OCI-LY1 (cell line): ENCODE results near the gene SAMD14.
A peak's percentile ranks its signal among the peaks of the same experiment; 100 is the strongest.

Experiments used
- H2AFZ ChIP-seq: fragments of 200-600 bp; sonication (generic), shearing (Covaris generic); 2 replicates; pipeline ENCODE4 v1.6.0; 2014; ENCODE audit warnings: antibody characterized with exemption, mild to moderate bottlenecking, low read length
- H3F3A ChIP-seq: fragments of 200-600 bp; sonication (generic), shearing (Covaris generic); 2 replicates; pipeline ENCODE4 v1.6.0; 2014; ENCODE audit warnings: mild to moderate bottlenecking, antibody characterized with exemption, low read length, moderate library complexity; ENCODE audit not compliant: insufficient read depth
- H3K27ac ChIP-seq: fragments of 200-600 bp; sonication (generic); 2 replicates; pipeline ENCODE4 v1.5.1; 2014; ENCODE audit warnings: low read length, mixed run types, mild to moderate bottlenecking, low read depth; ENCODE audit not compliant: poor library complexity, severe bottlenecking
- H3K27me3 ChIP-seq: fragments of 200-600 bp; sonication (generic); 2 replicates; pipeline ENCODE4 v1.6.0; 2014; ENCODE audit warnings: antibody characterized with exemption, mild to moderate bottlenecking, low read length, moderate library complexity; ENCODE audit not compliant: insufficient read depth
- H3K36me3 ChIP-seq: fragments of 200-600 bp; sonication (generic); 2 replicates; pipeline ENCODE4 v1.6.1; 2014; ENCODE audit warnings: mild to moderate bottlenecking, antibody characterized with exemption, low read length, moderate library complexity, mixed read lengths; ENCODE audit not compliant: insufficient read depth
- H3K4me1 ChIP-seq: fragments of 200-600 bp; sonication (generic); 2 replicates; pipeline ENCODE4 v1.5.1; 2014; ENCODE audit warnings: mild to moderate bottlenecking, low read length, moderate library complexity; ENCODE audit not compliant: insufficient read depth, severe bottlenecking
- H3K4me2 ChIP-seq: fragments of 200-600 bp; sonication (generic), shearing (Covaris generic); 2 replicates; pipeline ENCODE4 v1.6.1; 2014; ENCODE audit warnings: low read length
- H3K4me3 ChIP-seq: fragments of 200-600 bp; sonication (generic); 2 replicates; pipeline ENCODE4 v1.5.1; 2014; ENCODE audit warnings: low read length, low read depth, mild to moderate bottlenecking, mixed read lengths; ENCODE audit not compliant: poor library complexity, severe bottlenecking
- H3K79me2 ChIP-seq: fragments of 200-600 bp; shearing (Covaris generic); 2 replicates; pipeline ENCODE4 v1.6.1; 2016; ENCODE audit warnings: mixed run types, low read length, mixed read lengths; ENCODE audit not compliant: insufficient read depth
- H3K9ac ChIP-seq: fragments of 200-600 bp; sonication (generic), shearing (Covaris generic); 2 replicates; pipeline ENCODE4 v1.6.1; 2014; ENCODE audit warnings: mild to moderate bottlenecking, low read length, mixed read lengths
- H3K9me2 ChIP-seq: fragments of 200-600 bp; sonication (generic), shearing (Covaris generic); 2 replicates; pipeline ENCODE4 v1.6.1; 2014; ENCODE audit warnings: low read depth, mild to moderate bottlenecking, low read length, mixed read lengths
- H3K9me3 ChIP-seq: fragments of 200-600 bp; shearing (Covaris generic); 2 replicates; pipeline ENCODE4 v1.6.1; 2014; ENCODE audit warnings: low read length, mixed read lengths
- H4K20me1 ChIP-seq: fragments of 200-600 bp; sonication (generic), shearing (Covaris generic); 2 replicates; pipeline ENCODE4 v1.6.0; 2016; ENCODE audit warnings: mild to moderate bottlenecking, low read length; ENCODE audit not compliant: insufficient read depth
- CTCF ChIP-seq: fragments of 200-600 bp; sonication (generic), shearing (Covaris generic); IDR thresholded peaks from 2 replicates; pipeline ENCODE4 v1.5.1; 2017; ENCODE audit warnings: mild to moderate bottlenecking, antibody characterized with exemption, low read length, moderate library complexity, mixed read lengths
- EZH2 ChIP-seq: fragments of 200-600 bp; sonication (generic), shearing (Covaris generic); IDR thresholded peaks from 2 replicates; pipeline ENCODE4 v1.8.0; 2017; ENCODE audit warnings: borderline replicate concordance, mixed run types, mild to moderate bottlenecking, antibody characterized with exemption, low read length, moderate library complexity, mixed read lengths

SAMD14 gene

GRCh38 chr17:50162466-50163254 is 32.7 kb upstream of the SAMD14 start:
- H2AFZ ChIP-seq, result no peak overlapping the region
- no peaks in the 10 kb centered on the region for H4K20me1 ChIP-seq
- peaks cover 10% of the 10 kb centered on the region for H3K4me1 ChIP-seq
- H3K4me2 ChIP-seq, result no peak overlapping the region
- TF ChIP-seq CTCF (no peak), EZH2 (no peak)
- no peak overlapping the region for H3K4me3 ChIP-seq
- no peaks in the 10 kb centered on the region for H3F3A ChIP-seq
- no peaks in the 10 kb centered on the region for H3K79me2 ChIP-seq
- H3K36me3 ChIP-seq, result no peaks in the 10 kb centered on the region
- no peaks in the 10 kb centered on the region for H3K9me3 ChIP-seq
- no peak overlapping the region for H3K27ac ChIP-seq
- no peaks in the 10 kb centered on the region for H3K27me3 ChIP-seq
- H3K9ac ChIP-seq, result no peak overlapping the region
- H3K9me2 ChIP-seq, result no peaks in the 10 kb centered on the region

GRCh38 chr17:50161911-50162288 is 31.9 kb upstream of the SAMD14 start:
- Histone ChIP-seq H3K4me1 (peaks cover 10% of the 10 kb centered on the region), H3K27me3 (no peaks in the 10 kb centered on the region), H2AFZ (no peak overlapping the region), H3K9me3 (no peaks in the 10 kb centered on the region), H3K27ac (no peak overlapping the region), H3K9ac (no peak overlapping the region), H3K9me2 (no peaks in the 10 kb centered on the region), H3F3A (no peaks in the 10 kb centered on the region), H4K20me1 (no peaks in the 10 kb centered on the region), H3K79me2 (no peaks in the 10 kb centered on the region), H3K36me3 (no peaks in the 10 kb centered on the region), H3K4me3 (no peak overlapping the region), H3K4me2 (peak overlapping the region; percentile 78)
- TF ChIP-seq EZH2 (no peak), CTCF (no peak)

- TF ChIP-seq EZH2 (no peak), CTCF (peak; percentile 90)
- H3K27me3 ChIP-seq, result no peaks in the 10 kb centered on the region
- no peaks in the 10 kb centered on the region for H3K9me3 ChIP-seq
- no peaks in the 10 kb centered on the region for H3F3A ChIP-seq
- H3K79me2 ChIP-seq, result no peaks in the 10 kb centered on the region
- no peak overlapping the region for H3K27ac ChIP-seq
- peaks cover 10% of the 10 kb centered on the region for H3K4me1 ChIP-seq
- peak overlapping the region; percentile 78 for H3K4me2 ChIP-seq
- peak overlapping the region; percentile 61 for H3K9ac ChIP-seq
- peak overlapping the region; percentile 23; the same call in 1 of the 2 replicates for H2AFZ ChIP-seq
- H3K36me3 ChIP-seq, result no peaks in the 10 kb centered on the region
- peak overlapping the region; percentile 61 for H3K4me3 ChIP-seq
- H4K20me1 ChIP-seq, result no peaks in the 10 kb centered on the region
- no peaks in the 10 kb centered on the region for H3K9me2 ChIP-seq
Measured at GRCh38 chr17:50161023-50161910, 31.3 kb upstream of the SAMD14 start.
